Stimulated activated CD4-positive, alpha-beta T cell treated with anti-CD3 and anti-CD28 coated beads, Interleukin-12 subunit alpha, Interleukin-12 subunit beta, amount 100 ng/mL, for 48 hours (primary cell): ENCODE data around the gene FBLN2.
A peak's percentile ranks its signal among the peaks of the same experiment; 100 is the strongest.

Experiments used
- DNase-seq, 3 donors: peaks; one replicate each; pipeline ENCODE4 v3.0.0-alpha.2; 2020; ENCODE audit warnings: low read depth in 2 of 3, low spot score in 1 of 3

Gene FBLN2

DNA sequence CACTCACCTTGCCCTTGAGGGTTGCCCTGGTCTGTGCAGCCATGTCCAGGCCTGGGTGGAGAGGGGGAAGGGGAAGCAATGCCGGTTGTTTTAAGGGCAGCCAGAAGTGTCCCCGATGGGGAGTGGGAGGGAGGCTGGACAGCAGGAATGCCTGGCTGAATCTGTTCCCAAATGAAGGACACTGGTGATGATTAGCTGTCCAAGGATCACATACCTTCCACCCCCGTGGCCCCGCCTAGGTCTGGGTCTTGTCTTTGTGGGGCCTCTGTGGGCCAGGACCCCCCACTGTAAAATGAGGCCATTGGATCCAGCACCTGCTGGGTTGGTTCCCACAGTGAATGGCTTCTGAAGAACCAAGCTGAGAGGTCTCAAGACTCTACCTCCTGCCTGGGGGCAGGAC is 71.4 kb downstream of the FBLN2 start:
- DNase-seq: no peak

DNA sequence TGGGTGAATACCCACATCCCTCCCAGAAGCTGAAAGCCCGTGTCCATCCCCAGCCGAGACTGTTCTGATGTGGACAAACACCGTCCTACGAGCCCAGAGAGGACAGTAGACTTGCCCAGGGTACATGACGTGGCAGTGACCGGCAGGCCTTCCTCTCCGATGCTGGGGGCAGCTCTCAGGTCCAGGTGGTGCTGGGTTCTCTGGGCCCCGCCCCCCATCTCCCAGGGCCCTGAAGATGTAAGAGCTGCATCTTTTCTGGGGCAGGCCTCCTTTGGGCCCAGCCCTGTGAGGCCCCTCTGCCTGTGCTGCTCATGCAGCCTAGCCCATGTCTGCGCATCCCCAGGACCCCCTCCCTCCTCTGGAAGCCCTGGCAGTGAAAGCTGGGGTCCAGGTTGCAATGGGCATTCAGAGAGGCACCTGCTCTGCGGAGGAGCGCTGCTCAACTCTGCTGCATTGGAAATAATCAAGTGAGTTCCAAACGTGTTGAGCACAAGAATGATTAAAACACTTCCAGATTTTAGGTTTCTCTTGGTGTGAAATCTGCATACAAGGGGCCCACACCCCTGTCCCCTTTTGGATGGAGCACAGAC is 71.9 kb downstream of the FBLN2 start:
- DNase-seq: no peak

DNA sequence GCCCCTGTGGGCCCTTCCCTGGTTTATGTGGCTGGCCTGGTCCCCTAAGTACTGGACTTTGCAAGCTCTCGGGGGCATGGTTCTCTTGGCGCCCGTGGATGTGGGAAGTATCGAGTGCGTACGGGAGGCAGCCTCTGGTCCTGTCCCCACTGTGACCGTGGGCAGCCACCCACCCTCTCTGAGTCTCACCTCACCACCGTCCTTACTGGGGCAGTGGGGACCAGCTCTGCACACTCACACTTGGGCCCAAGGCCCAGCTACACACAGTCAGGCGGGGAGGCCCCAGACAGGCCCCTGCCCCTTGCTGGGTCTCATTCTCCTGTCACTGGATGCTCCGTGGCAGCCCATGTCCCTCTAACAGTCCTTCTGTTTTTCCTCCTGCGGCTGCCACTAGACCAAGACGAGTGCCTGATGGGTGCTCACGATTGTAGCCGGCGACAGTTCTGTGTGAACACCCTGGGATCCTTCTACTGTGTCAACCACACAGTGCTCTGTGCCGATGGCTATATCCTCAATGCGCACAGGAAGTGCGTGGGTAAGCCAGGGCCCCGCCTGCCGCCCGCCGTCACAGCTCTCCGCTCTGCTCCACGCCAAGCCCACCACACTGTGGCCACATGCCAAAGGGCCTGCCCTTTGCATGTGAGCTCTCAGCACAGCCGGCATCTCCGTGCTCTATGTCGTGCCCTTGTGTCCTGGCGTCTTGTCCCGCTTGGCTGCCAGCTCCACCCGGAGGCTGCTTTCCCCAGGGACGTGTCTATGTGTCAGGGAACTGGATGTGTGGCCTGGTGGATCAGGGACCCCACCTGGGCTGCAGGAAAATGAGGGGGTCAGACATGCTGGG is 72.7 kb downstream of the FBLN2 start:
- peak in 1 of 3 donors; percentile 3 for DNase-seq

DNA sequence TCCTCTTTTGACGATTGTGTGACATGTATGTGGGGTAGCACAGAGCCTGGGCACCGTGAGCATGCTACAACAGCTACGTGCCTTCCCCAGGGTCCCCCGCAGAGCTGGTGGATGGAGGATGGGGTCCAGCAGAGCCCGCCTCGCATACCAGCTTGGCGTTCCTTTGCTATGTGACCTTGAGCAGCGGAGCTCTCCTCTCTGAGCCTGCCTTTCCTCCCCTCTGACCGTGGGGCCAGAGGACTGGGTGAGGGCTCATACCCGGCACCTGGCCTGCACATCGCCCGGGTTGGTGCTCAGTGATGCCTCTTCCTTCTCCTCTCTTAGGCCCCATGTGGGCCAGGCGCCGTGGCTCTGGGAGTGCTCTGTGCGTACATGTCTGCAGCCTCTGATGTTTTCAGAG is 73.4 kb downstream of the FBLN2 start:
- no peak for DNase-seq

DNA sequence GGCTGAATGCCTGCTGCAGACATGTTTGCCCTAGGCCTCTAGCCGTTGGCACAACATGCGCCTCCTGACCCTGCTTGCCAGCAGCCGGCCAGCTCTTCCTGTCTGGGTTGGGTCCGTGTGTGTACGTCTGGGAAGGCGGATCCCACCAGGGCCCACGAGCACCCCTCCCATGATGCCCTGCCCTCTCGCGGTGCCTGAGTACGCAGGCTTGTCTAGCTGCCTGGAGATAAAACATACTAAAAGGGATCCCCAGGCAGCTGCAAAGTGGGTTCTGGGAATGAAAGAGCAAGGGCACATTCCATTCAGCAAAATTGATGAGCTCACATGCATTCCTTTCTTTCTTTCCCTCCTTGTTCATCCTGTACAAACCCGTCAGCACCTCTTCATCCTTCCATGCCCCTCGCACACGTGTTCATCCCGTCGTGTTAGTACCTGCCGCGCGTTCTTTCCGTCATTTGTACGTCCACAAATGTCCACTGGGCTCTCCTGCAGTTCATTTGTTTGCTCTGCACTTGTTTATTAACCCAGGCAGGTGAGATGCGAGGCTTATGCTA is 74.3 kb downstream of the FBLN2 start:
- DNase-seq: no peak

DNA sequence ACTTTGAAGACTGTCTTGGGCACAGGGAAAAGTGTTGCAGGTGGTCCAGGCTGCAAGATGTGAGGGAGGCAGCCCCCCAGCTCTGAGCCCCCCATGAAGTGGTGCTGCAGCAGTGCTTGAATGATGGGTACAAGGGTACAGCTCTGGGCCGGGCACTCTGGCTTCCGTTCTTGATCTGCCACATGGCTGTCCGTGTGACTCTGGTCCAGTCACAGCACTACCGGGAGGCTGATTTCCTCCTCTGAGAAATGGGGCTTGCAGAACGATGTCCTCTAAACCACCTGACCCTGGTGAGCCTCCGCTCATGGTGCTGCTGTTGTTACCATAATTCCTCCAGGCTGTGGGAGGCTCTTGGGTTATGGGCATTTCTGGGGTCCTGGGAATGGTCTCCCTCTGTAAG is 75.1 kb downstream of the FBLN2 start:
- DNase-seq: no peak

DNA sequence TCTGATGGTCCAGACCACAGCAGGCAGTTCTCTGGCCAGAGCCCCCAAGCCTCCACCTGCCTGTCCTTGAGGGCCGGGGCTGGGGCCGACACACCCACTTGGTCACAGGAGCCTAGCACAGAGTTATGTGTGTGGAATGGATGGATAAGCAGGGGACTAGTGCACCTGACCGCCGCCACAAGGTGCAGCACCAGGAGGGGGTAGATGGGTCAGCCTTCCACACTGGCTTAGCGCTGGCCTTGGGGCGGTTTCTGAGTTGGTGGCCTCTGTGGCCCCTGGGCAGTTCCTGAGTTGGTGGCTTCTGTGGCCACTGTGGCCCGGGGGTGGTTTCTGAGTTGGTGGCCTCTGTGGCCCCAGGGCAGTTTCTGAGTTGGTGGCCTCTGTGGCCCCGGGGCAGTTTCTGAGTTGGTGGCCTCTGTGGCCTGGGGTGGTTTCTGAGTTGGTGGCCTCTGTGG is 75.8 kb downstream of the FBLN2 start:
- no peak for DNase-seq

DNA sequence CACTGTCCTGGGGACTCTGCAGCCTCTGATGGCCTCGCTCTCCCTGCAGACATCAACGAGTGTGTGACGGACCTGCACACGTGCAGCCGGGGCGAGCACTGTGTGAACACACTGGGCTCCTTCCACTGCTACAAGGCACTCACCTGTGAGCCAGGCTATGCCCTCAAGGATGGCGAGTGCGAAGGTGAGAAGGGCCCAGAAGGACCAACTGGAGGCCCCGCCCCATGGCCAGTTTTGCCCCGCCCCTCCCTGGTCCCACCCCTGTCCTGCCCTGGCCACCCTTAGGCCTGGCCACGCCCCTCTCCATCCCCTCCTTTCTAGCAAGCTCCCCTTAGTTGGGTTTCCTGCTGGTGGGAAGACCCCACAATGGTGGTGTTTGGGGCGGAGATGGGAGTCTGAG is 77.5 kb downstream of the FBLN2 start:
- DNase-seq: no peak

DNA sequence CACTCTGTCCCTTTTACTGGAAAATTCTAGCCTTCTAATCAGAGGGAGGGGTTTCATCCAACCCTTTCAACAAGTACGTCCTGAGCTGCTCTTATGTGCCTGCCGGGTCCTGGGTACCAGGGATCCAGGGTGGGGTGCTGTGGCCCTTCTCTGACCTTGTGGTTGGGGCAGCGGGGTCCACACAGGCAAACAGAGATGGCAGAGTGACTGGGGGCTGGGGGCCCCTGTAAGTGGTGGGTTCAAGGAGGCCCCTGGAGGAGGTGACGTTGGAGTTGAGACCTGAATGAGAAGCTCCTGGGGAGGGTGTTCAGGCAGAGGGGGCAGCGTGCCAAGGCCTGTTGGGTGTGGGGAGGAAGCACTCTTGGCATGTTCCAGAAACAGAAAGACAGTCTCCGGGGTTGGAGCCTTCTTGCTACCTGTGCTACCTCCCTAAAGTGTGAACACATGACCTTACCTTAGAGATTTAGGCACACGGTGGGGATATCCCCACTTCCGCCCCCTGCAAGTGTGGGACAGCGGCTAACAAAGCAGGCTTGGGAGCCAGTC is 78.1 kb downstream of the FBLN2 start:
- no peak for DNase-seq

DNA sequence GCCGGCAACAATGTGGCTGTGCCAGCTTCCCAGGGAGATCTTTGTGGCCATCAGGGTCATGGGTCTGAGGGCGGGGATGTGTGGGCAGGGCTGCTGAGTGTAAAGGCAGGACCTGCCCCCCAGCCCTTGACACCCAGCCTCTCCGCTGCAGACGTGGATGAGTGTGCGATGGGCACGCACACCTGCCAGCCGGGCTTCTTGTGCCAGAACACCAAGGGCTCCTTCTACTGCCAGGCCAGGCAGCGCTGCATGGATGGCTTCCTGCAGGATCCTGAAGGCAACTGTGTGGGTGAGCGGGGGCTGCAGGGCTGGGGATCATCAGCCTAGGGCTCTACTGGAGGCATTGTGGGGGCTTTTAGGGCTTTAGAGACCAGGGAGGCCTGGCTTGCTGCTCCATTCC is 78.8 kb downstream of the FBLN2 start:
- DNase-seq: no peak

DNA sequence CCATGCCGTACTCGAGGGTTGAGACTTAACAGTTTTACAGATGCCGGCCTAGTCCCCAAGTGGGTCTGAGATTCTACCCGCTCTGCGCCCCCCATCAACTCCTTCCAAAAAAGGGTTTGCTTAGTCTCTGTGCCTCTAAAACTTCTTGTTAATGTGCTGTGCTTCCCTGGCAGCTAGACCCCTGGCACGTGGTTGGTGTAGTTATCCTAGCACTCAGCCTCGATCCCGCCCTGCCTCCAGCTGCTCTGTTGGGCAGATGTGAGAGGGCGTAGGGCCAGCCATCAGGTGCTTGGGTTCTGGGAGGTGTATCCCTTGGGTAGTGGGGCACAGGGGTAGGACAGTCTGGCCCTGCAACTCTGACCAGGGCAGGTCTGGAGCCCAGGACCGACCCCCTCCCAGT is 79.5 kb downstream of the FBLN2 start:
- DNase-seq: no peak

DNA sequence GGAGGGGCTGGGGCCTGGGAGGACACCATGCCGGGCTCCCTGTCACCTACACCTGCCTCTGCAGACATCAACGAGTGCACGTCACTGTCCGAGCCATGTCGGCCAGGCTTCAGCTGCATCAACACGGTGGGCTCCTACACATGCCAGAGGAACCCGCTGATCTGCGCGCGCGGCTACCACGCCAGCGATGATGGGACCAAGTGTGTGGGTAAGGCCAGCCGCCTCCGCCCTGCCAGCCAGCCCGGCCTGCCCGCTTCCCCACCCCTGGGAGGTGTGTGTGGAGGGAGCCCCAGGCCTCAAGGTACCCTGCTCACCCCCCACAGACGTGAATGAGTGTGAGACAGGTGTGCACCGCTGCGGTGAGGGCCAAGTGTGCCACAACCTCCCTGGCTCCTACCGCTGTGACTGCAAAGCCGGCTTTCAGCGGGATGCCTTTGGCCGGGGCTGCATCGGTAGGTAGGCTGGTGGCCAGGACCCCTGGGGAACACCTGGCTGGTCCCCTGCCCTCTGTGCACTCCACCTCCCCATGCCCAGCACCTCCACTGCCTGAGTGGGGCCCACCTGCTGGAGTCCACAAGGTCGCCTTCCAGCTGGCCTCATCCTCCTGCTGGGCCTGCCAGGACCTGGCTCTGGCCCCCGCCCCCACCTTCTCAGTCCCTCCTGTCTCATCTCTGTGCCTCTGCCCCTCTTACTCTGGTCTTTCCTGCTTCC is 80.1 kb downstream of the FBLN2 start:
- DNase-seq: no peak

DNA sequence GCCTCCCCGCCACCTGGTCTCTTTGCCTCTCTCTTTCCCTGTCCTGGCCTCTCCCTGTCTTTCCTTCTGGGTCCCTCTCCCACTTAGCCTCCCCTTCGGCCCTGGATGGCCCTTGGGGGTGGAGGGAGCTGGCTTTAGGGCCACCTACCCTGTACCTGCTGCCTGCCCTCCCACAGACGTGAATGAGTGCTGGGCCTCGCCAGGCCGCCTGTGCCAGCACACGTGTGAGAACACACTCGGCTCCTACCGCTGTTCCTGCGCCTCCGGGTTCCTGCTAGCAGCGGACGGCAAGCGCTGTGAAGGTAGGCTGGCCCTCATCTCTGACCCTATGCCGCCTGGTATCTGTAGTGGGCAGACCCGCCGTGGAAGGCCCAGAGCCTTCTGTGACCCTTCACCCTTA is 80.7 kb downstream of the FBLN2 start:
- no peak for DNase-seq

DNA sequence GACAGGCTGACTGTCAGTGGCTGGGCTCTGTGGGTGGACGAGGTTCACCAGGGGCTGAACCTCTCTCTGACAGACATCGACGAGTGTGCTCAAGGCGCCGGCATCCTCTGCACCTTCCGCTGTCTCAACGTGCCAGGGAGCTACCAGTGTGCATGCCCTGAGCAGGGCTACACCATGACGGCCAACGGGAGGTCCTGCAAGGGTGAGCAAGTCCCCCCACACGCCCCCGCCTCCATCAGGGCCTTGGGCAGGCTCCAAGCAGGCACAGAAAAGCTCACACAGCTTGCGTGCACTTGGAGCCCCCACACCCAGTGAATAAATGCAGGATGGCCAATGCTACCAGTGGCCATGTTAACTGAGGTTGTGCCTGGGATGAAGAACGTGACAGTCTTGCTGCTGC is 82.3 kb downstream of the FBLN2 start:
- DNase-seq: no peak

DNA sequence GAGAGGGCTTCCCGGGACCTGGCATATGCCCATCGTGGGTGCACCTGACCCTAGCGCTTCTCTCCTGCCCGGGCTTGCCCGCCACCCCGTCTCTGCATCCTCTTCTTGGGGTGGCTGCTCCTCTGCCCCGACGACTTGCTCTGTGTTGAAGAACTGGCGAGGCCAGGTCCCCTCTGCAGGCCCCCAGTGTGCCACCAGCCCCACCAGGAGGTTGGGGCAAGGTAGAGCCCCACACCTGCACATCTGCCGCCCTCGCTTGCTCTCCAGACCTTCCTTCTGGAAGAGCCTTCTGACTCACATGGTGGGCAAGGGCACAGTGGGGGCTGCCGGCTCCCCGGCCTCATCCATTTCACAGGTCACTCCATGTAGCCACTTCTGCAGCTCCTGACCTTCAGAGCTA is 84.3 kb downstream of the FBLN2 start:
- DNase-seq: no peak

DNA sequence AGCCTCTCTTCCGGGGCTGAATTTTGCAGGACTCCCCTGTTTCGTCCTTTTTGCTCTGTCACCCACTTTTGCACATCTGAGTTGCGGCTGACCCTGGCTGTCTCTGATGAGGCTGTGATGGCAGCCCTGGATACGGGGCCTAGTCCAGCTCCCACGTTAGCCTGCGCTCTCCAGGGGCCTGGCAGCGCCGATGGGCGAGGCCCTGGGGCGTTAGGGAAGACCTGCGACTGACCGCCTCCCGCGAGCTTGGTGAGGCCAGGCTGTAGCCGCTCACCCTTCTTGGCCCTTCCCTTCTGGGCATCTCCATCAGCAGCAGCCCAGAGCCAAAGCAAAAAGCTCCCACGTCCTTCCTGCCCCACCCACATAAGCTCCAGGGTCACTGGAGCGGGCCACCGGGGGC is 85.2 kb downstream of the FBLN2 start:
- no peak for DNase-seq

DNA sequence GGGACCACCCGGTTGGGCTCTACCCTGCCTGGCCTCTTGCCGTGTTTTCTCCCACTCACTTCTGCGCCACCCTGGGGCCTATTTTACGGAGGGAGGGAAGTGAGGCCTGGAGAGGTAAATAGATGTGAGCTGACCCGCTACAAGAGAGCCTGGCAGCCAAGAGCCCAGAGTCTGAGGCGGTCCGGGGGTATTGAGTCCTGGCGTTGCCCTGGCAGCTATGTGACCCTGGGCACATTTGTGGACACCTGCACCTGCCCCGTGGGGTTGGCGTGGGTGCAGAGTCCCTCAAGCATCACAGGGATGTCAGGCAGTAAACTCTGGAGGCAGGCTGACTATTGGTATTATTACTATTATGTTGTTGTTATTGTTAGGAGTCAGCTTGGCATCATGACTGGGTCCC is 85.7 kb downstream of the FBLN2 start:
- no peak for DNase-seq

DNA sequence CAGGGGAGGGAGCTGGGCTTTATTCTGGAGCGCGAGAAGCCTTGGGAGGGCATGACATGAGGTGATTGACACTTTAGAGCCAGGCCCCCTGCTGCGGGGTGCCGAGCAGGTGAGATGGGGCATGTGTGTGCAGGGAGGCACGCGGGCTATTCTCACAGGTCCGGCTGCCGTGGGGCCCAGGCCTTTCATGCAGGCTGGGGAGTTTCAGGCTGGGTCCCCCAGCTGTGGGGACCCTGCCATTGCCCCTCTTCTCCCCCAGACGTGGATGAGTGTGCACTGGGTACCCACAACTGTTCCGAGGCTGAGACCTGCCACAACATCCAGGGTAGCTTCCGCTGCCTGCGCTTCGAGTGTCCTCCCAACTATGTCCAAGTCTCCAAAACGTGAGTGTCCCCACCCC is 87.3 kb downstream of the FBLN2 start:
- no peak for DNase-seq

DNA sequence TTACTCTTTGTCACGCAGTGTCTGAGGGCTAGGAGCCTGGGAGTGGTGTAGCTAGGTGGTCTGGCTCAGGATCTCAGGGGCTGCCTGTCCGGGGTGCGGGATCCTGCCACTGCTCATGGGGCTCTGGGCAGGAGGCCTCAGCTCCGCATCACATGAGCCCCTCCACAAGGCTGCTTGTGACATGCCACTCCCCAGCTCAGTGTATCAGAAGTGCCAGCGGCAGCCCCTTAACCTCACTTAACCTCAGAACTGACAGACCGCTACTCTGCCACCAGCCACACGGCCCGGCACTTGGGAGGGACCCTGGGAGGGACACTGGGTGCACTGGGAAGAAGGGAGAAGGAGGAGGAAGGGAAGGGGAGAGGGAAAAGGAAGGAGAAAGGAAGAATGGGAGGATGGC is 87.9 kb downstream of the FBLN2 start:
- DNase-seq: no peak

DNA sequence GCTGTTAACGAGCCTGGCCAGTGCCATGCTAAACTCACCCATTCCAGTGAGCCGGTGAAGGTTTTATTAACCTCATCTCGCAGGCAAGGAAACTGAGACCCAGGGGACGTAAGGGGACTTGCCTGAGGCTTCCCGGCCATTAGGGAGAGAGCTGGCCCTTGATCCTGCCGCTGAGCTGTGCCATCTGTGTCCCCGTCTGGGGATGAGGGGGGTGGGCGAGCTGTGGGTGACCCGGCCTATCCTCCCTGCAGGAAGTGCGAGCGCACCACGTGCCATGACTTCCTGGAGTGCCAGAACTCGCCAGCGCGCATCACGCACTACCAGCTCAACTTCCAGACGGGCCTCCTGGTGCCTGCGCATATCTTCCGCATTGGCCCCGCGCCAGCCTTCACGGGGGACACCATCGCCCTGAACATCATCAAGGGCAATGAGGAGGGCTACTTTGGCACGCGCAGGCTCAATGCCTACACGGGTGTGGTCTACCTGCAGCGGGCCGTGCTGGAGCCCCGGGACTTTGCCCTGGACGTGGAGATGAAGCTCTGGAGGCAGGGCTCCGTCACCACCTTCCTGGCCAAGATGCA is 88.5 kb downstream of the FBLN2 start:
- DNase-seq: no peak

DNA sequence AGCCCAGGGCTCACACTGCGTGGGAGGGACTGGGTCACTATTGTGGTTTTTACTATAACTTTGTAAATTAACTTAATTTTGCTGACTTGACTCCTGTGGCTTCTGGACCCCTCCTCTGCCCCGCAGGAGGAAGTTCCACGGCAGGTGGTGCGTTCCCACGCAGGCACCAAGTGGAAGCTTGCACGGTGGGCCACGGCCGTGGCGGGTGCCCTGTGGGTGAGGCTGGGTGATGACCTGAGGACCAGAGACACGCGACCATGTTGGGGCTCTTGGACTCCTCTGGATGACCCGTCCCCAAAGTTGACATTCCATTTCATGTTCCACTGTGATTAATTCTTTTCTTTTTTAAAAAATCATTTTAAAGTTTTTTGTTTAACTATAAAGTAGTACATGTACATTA is 89.0 kb downstream of the FBLN2 start:
- no peak for DNase-seq
